ENCODE data around the gene SLC66A2.
"Not testable (repeated sequence)": the region's sequence is repeated elsewhere in the genome, so short reads cannot be mapped to it uniquely, and the experiment has no call there.

Gene SLC66A2

GRCh38 chr18:79971211-79971952 lies 19.9 kb upstream of the SLC66A2 start:
- no peak for DNase-seq (ENCODE audit: low read depth)

DNA sequence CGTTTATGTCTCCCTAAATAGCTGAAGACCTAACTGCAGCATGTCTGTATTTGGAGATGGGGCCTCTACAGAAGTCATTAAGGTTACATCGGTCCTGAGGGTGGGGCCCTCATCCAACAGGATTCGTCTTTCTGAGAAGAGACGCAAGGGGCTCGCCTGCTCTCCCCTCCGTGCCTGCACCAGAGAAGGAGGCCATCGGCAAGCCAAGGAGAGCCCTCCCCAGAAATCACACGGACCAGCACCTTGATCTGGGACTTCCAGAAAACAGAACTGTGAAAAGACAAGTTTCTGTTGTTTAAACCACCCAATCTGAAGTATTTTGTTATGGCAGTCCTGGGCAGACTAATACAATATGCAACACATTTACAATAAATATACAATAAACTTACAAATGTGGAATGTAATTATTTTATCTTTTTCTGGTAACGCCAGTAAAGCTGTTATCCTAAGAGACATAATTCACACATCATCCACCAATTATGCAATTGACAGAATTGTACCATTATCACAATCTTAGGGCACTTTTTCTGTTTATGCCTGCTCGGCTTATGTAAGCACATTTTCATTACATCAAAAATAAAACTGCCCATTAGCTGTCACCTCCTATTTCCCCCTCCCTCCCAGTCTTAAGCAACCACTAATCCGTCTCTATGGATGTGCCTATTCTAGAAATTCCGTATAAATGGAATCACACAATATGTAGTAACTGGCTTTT lies 19.1 kb upstream of the SLC66A2 start:
- DNase-seq (ENCODE audit: low read depth): no peak

DNA sequence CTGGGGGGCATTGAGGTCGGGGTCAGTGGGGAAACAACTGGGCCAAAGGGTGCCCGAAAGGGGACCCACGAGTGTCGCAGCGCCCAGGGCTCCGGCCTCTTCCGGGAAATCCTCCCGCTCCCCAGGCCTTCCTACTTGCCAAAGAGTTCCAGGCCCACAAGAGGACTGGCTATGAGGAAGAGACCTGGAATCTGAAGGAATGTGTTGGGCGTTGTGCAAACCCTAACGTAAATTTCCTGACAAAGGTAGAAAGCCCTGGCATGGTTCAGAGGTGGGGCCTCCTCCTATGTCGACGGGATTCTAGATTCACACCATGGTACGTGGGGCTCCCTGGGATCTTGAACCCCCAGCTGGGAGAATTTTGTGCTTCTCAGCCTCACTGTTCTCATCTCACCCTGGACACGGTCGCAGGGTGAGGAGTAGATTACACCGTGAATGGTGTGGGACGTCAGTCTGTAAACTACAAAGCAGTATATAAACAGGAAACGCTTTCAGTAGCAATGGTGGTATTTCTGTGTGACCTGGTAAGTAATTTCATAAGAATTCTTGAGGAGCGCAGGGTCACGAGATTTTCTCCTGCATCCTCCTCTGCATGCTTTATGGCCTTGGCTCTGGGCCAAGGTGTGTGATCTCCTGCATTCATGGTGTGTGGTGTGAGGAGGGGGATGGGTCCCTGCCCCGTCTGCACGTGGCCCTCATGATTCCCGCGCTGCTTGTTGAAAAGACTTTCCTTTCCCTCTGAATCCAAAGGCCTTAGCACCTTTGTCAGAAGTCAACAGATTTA lies 13.9 kb upstream of the SLC66A2 start:
- DNase-seq (ENCODE audit: low read depth): no peak

DNA sequence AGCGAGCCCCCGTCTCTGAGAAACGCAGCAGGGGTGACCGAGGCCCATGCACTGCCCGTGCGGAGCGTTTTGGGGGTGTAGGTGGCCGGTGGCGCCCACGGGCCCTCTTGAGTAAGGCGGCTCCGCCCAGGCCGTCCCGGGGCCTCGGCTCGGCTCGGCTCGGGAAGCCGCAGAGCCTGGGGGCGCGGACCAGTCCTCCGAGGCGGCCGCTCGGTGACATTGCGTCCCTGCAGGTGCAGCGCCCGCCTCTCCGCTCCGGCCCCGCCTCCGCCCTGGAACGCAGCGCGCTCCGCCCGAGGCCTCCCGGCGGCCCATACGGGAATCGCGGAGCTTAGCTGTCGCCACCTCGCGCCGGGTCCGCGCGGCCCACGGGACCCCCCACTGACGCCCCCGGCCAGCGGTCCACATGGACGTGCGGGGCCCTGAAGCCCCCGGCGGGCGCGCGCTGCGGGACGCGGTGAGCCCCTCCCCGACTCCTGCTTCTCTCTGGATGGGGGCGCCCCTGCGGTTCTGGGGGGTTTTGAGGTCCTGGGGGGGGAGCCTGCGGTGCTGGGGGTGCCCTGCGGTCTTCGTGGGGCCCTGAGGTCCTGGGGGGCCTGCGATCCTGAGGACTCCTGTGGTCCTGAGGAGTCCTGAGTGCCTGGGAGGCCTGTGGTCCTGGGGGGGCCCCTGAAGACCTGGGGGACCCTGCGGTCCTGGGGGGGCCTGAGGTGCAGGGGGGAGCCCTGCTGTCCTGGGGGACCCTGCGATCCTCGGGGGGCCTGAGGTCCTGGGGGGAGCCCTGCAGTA lies 13.1 kb upstream of the SLC66A2 start, which contains the start of gene HSBP1L1:
TSS of gene HSBP1L1 (plus strand) at position 314 of the 789 bp plus-strand sequence. CDS start at position 407, 93 bp downstream.
- DNase-seq (ENCODE audit: low read depth): peak; percentile 50

DNA sequence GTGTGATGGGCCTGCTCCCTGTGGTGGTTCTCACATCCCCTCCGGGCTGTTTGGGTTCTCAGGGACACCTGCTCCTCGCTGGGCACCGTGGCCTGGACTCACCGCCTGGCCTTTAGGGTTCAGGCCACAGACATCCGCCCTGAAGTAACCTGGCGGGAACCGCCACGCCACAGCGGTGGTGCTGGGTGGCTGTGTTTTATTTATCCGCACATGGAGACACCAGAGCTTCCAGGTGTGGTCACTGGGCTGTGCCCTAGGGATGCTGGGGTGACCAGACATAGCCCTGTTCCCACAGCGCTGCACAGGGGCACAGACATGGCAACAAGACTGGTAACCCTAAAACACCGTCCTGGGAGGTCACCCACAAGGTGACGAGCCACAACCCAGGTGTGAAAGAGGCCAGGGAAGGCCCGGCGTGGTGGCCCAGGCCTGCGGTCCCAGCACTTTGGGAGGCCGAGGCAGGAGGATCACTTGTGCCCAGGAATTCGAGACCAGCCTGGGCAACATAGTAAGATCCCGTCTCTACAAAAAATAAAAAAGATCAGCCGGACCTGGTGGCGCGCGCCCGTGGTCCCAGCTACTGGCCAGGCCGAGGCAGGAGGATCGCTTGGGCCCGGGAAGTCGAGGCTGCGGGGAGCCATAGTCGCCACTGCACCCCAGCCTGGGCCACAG lies 12.3 kb upstream of the SLC66A2 start:
- DNase-seq (ENCODE audit: low read depth): no peak

DNA sequence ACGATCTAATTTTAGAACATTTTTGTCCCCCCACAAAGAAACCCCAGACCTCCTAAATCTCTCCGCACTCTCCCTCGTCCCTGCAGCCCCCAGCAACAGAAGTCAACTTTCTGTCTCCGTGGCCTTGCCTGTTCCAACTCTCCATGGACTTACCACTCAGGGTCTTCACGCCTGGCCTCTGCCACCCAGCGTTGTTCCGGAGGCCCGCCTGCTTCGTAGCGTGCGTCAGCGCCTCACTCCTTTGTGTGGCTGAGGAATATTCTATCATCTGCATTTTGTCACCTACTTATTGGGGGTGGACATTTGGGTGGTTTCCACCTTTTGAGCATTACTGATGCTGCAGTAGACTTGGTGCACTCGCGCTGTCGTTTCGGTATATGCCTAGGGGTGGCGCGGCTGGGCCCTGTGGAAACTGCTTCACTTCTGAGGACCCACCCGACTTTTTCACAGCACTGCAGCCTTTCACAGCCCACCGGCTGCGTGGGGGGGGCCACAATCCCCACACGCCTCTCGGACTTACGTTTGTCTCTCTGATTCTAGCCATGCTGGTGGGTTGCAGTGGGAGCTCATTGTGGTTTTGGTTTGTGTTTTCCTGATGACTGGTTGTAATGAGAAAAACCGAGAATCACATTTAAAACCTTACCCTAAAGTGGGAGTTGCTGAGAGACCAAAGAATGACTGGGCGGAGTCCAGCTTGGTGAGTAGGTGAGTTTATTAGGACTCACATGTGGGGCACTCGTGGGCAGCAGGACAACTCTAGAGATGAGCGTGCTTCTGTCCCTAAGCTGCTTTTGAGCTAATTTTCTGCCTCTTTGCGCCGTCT lies 11.6 kb upstream of the SLC66A2 start:
- DNase-seq (ENCODE audit: low read depth): peak; percentile 43

GRCh38 chr18:79962311-79962710 lies 10.9 kb upstream of the SLC66A2 start:
- DNase-seq (ENCODE audit: low read depth): no peak

DNA sequence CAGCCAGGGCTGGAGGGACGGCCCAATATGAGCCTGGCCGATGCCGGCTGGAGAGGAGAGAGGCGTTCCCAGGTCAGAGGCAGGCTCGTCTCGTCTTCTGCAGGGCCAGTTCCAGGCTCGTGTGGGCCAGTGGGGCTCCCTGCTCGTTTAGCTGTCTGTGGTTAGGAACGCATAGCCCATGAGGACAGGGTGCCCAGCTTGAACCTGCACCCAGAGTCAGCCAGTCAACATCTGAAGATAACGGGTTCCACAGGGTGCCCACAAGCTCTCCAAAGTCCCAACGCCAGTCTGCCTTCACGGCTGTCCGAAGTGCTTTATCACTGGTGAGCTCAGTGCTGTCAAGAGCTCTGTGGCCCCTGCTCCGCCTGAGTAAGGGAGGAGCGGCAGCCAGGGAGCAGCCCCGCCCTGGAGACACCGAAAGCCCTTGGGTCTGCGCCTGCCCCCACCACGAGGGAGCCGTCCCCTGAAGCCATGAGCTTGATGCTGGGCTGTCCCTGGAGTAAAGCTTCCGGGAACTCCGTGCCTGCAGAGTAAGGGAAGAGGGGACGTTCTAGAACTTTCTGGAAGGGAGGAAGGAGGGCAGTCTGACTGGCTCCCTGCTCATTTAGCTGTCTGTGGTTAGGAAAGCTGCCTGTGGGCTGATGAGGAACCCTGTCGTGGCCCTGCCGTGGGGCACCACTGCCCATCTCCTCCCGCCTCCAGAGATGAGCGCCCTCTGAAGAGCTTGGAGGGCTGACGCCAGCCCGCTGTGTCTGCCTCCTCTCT lies 10.3 kb upstream of the SLC66A2 start:
- DNase-seq (ENCODE audit: low read depth): no peak

DNA sequence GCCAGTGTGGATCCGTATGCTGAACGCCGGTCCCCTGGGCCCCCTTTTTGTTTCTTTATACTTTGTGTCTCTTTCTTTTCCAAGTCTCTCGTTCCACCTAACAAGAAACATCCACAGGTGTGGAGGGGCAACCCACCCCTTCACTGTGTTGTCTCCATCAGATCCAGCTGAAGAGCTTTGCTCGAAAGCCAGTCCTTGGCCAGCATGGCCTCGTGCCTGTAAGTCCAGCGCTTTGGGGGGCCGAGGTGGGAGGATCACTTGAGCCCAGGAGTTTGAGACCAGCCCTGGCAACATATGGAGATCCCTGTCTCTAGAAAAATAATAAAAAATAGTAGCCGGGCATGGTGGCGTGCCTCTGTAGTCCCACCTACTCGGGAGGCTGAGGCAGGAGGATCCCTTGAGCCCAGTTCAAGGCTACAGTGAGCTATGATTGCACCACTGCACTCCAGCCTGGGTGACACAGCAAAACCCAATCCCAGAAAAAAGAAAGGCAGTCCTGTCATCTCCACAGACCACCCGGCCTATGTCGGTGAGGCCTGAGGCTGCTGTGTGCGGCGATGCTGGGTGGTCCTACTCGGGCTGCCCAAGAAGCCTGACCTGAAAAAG lies 9.6 kb upstream of the SLC66A2 start:
- DNase-seq (ENCODE audit: low read depth): no peak

DNA sequence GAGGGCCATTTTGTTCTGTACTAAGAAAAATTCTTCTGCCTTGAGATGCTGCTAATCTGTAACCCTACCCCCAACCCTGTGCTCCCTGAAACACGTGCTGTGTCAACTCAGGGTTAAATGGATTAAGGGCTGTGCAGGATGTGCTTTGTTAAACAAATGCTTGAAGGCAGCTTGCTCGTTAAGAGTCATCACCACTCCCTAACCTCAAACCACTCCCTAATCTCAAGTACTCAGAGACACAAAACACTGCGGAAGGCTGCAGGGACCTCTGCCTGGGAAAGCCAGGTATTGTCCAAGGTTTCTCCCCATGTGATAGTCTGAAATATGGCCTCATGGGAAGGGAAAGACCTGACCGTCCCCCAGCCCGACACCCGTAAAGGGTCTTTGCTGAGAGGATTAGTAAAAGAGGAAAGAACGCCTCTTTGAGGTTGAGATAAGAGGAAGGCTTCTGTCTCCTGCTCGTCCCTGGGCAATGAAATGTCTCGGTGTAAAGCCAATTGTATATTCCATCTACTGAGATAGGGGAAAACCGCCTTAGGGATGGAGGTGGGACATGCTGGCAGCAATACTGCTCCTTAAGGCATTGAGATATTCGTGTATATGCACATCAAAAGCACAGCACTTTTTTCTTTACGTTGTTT lies 8.8 kb upstream of the SLC66A2 start:
- DNase-seq (ENCODE audit: low read depth): not testable (repeated sequence)

GRCh38 chr18:79958981-79959380 lies 7.5 kb upstream of the SLC66A2 start:
- DNase-seq (ENCODE audit: low read depth): no peak

- DNase-seq (ENCODE audit: low read depth): no peak
Measured at GRCh38 chr18:79956276-79956675, 4.8 kb upstream of the SLC66A2 start.

DNA sequence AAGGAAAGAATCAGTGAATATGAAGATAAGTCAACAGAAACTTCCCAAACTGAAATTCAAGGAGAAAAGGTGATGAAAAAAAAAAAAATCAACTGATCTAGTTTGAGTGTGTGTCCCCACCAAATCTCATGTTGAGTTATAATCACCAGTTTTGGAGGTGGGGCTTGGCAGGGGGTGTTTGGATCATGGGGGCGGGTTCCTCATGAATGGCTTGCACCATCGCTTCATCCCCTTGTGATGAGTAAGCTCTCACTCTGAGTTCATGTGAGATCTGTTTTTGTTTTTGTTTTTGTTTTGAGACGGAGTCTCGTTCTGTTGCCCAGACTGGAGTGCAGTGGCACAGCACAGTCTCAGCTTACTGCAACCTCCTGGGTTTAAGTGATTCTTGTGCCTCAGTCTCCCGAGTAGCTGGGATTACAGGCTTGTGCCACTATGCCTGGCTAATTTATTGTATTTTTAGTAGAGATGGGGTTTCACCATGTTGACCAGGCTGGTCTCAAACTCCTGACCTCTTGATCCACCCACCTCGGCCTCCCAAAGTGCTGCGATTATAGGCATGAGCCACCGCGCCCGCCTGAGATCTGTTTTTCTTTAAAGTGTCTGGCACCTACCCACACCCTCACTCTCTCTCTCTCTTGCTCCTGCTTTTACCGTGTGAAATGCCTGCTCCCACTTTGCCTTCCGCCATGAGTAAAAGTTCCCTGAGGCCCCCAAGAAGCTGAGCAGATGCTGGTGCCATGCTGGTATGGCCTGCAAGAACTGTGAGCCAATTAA lies 4.0 kb upstream of the SLC66A2 start:
- DNase-seq (ENCODE audit: low read depth): no peak

DNA sequence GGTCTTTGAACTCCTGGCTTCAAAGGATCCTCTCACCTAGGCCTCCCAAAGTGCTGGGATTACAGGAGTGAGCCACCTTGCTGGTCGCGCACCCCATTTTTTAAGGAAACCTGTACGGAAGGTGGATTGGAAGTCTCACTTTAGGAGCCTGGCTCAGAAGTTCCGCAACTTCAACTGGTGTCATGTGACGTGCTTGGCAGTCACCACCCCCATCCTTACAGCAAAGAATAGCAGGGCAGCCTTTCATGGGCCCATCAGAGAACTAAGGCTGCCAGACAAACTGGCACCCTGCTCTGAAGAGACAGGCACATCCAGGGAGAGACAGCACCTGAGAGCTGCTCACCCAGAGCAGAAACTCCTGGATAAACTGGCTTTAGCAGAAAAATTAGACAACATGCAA lies 3.3 kb upstream of the SLC66A2 start:
- no peak for DNase-seq (ENCODE audit: low read depth)

DNA sequence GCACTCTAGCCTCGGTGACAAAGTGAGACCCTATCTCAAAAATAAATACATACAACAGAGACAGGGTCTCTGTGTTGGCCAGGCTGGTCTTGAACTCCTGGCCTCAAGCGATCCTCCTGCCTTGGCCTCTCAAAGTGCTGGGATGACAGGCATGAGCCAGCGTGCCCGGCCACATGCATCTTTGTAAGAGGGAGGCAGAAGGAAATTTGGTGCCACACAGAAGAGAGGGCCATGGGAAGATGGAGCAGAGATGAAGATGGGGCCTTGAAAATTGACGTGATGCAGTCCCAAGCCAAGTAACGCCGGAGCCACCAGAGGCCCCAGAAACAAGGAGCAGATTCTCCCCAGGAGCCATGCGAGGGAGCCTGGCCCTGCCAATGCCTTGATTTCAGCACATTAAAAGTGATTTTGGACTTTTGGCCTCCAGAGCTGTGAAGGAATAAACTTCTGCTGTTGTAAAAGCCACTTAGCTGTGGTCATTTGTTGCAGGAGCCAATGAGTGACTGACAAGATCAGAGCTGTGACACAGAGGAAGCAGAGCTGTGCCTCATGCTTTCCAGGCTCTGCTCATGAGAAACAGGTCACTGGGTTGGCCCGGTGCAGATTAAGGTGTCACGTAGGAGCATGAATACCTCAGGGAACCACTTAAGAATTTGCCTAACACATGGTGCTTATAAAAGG lies 2.7 kb upstream of the SLC66A2 start:
- no peak for DNase-seq (ENCODE audit: low read depth)

DNA sequence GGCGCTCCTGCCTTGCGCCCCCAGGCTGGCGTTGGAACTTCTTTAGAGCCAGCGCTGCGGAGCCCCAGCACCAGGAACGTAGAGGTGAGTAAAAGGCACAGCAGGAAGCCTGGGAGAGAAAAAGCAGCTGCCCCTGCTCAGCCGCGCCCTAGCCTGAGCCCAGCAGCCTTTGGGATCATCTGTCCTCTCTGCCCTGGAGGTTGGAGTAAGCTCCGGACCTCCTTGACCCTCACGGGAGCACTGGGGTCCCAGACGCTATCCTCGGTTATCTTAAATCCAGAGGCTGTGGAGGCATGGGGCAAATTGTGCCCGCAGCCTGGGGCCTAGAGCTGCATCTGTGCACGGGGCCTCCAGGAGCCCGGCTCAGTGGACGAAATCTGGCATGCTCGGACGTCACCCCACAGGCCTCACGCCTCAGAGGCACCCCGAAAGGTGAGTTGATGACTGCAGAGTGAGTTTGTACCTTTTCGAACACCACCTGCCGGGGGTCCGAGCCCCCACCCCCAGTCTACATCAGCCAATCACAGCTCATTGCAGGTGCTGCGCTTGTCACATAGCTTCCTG lies 1.6 kb upstream of the SLC66A2 start:
- no peak for DNase-seq (ENCODE audit: low read depth)

GRCh38 chr18:79952456-79952995 lies 1.1 kb upstream of the SLC66A2 start:
- DNase-seq (ENCODE audit: low read depth): no peak

All from T follicular helper cell (primary cell).